Dendritic cell treated with granulocyte-macrophage colony-stimulating factor and Interleukin-4, amounts not matched to agents 40 ng/mL and 50 ng/mL, for 4 days (primary cell): ENCODE results near the gene C16orf87.
"Not testable (repeated sequence)": the region's sequence is repeated elsewhere in the genome, so short reads cannot be mapped to it uniquely, and the experiment has no call there.

Experiments used
- H3K27ac Mint-ChIP-seq: one replicate; pipeline ENCODE4 v1.8.0; 2022; ENCODE audit warnings: mild to moderate bottlenecking, mixed read lengths
- H3K27me3 Mint-ChIP-seq: one replicate; pipeline ENCODE4 v1.8.0; 2022; ENCODE audit warnings: mild to moderate bottlenecking, mixed read lengths
- H3K36me3 Mint-ChIP-seq: one replicate; pipeline ENCODE4 v1.8.0; 2022; ENCODE audit warnings: low read depth, mixed read lengths
- H3K4me1 Mint-ChIP-seq: one replicate; pipeline ENCODE4 v1.8.0; 2022; ENCODE audit warnings: low read depth, mixed read lengths
- H3K4me3 Mint-ChIP-seq: one replicate; pipeline ENCODE4 v1.8.0; 2022; ENCODE audit warnings: mild to moderate bottlenecking, moderate library complexity, mixed read lengths
- H3K9me3 Mint-ChIP-seq: one replicate; pipeline ENCODE4 v1.8.0; 2022; ENCODE audit warnings: mixed read lengths
- intact Hi-C: fragments of 100-400 bp; cut with micrococcal nuclease; formaldehyde crosslinking; loops from one replicate; pipeline ENCODE4 v1.15.0; 2022

C16orf87 gene

DNA sequence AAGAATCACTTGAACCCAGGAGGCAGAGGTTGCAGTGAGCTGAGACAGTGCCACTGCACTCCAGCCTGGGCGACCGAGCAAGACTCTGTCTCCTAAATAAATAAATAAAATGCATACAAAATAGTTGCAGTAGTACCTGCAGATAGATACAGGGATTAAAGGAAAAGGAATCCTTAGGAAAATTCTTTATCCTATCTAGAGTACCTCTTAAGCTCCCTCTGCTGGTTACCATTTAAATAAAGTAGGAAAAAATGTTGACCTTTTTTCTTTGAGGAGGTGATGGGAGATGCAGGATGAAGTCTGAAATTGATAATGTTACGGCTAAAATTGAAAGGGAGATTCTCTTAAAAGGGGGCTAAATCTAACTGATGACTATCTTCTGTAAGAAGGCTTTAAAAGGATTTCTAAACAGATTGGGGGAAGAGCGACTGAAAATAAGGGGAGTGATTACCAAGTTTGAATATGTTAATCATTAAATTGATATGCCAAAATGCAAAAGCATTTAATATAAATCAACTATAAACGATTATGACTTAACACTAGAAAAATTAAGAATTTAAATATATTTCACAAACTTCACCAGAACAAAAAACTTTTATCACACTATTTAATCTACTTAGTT lies 29.4 kb downstream of the C16orf87 start:
- Mint-ChIP-seq H3K4me3 (no peak overlapping the region), H3K9me3 (peaks cover 6% of the 10 kb centered on the region), H3K4me1 (peaks cover 5% of the 10 kb centered on the region), H3K27me3 (no peaks in the 10 kb centered on the region), H3K27ac (no peak overlapping the region), H3K36me3 (peaks cover 51% of the 10 kb centered on the region)
- intact Hi-C loops, result loop anchor here (1.0 kb wide), 1 partner anchor 128 kb away; no protein-coding TSS in a partner anchor

DNA sequence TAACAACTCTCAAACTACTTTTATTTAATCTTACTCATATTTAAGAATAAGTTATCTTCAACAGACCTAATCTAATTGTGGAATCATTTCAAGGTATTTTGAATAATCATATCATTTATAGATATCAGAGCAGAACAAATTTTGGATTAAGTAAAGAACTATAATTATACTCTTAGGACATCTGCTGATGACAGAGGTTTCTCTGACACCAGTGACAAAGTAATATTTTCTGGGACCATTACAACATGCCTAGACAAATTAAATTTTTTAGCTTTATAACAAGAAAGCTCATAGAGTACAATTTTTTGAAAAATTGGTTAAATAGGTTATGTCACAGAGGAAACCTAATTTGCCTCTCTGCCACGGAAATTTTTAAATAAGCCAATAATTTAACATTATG lies 30.5 kb downstream of the C16orf87 start:
- Mint-ChIP-seq H3K27me3 (no peaks in the 10 kb centered on the region), H3K36me3 (peaks cover 54% of the 10 kb centered on the region), H3K4me3 (no peak overlapping the region), H3K4me1 (peaks cover 5% of the 10 kb centered on the region), H3K9me3 (peaks cover 10% of the 10 kb centered on the region), H3K27ac (no peak overlapping the region)
- intact Hi-C loops, result no loop called here

DNA sequence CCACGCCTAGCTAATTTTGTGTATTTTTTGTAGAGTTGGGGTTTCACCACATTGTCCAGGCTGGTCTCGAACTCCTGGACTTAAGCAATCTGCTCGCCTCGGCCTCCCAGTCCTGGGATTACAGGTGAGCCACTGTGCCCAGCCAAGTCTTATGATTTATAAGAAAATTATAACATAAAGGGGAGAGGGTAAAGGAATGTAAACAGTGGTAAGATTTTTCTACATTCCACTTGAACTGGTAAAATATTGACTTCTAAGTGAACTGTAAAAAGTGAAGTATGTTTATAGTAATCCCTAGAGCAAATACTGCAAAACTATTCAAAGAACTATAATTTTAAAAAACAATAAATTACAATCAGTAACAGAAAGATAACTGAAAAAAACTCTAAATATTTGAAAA lies 33.5 kb downstream of the C16orf87 start:
- Mint-ChIP-seq H3K36me3 (peaks cover 49% of the 10 kb centered on the region), H3K4me3 (no peak overlapping the region), H3K9me3 (peaks cover 31% of the 10 kb centered on the region), H3K4me1 (peaks cover 5% of the 10 kb centered on the region), H3K27me3 (no peaks in the 10 kb centered on the region), H3K27ac (no peak overlapping the region)
- intact Hi-C loops, result no loop called here

DNA sequence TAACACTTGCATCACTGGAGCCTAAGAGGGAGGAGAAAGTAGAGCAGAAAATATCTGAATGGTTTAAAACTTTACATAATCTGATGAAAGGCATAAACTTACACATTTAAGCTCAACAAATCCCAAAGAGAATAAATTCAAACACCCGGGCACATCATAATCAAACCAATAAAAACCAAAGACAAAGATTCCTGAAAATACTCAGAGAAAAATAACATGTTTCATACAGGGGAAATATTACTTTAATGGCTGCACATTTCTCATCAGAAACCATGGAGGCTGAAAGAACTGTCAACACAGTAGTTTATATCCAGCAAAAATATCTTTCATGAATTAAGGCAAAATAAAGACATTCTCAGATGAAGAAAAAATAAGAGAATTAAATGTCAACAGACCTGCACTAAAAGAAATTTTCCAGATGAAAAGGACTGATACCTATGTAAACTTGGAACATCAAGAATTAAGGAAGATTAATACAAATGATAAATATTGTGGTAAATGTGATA lies 34.2 kb downstream of the C16orf87 start:
- H3K36me3 Mint-ChIP-seq, result peaks cover 45% of the 10 kb centered on the region

DNA sequence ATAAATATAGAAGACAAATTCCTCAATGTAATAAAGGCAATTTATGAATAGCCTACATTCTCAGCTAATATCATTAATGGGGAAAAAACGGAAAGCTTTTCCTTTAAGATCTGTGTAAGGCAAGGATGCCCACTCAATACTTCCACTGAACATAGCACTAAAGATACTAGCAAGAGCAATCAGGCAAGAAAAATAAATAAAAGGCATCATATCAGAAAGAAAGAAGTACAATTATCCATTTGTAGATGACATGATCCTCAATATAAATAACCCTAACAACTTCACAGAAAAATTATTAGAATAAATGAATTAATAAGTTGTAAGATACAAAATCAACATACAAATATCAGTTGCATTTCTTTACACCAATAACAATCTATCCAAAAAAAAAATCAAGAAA lies 37.1 kb downstream of the C16orf87 start:
- peaks cover 18% of the 10 kb centered on the region for H3K4me1 Mint-ChIP-seq
- no peak overlapping the region for H3K27ac Mint-ChIP-seq
- no peak overlapping the region for H3K4me3 Mint-ChIP-seq
- H3K36me3 Mint-ChIP-seq, result peaks cover 40% of the 10 kb centered on the region
- H3K9me3 Mint-ChIP-seq, result peaks cover 31% of the 10 kb centered on the region
- intact Hi-C loops, result no loop called here
- no peaks in the 10 kb centered on the region for H3K27me3 Mint-ChIP-seq

More for the DNA sequence above, 34.2 kb downstream of the C16orf87 start:
- Mint-ChIP-seq H3K4me1 (peaks cover 5% of the 10 kb centered on the region), H3K4me3 (no peak overlapping the region), H3K9me3 (peaks cover 31% of the 10 kb centered on the region), H3K27ac (no peak overlapping the region), H3K27me3 (no peaks in the 10 kb centered on the region)
- intact Hi-C loops, result no loop called here

DNA sequence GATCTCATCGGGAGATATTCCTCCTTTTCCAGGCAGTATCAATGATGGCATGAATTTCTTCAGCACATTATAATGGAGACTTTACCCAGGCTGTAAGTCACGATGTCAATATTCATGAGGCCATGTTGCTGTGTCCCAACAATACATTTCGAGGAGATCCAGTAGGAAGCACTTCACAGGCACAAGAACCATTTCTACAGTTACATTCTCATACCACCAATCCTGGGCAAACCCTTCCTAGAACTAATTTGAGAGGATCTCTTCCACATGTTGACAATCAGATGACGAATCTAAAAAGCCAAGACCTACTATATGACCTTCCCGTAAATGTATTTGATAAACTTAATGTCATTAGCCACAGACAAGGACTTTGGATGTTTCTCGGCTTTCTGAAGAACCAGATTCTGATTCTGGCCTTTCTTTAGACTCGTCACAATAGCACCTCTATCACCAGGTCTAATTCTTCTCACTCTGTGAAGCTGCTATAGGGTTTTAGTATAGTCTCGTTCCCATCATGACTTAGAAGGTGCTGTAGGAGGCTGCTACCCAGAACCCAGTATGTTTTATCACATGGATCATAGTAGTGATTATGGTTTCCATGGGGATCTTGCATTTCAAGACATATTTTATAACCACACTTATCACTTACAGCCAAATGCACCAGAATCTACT lies 40.2 kb downstream of the C16orf87 start:
- peak overlapping the region; percentile 93 for H3K27ac Mint-ChIP-seq
- H3K9me3 Mint-ChIP-seq, result peaks cover 33% of the 10 kb centered on the region
- H3K4me3 Mint-ChIP-seq, result no peak overlapping the region
- intact Hi-C loops, result loop anchor here (2.0 kb wide), 1 partner anchor 40 kb away; the partner anchor contains the start of gene C16orf87
- H3K27me3 Mint-ChIP-seq, result no peaks in the 10 kb centered on the region
- H3K4me1 Mint-ChIP-seq, result peaks cover 40% of the 10 kb centered on the region
- H3K36me3 Mint-ChIP-seq, result peaks cover 28% of the 10 kb centered on the region

DNA sequence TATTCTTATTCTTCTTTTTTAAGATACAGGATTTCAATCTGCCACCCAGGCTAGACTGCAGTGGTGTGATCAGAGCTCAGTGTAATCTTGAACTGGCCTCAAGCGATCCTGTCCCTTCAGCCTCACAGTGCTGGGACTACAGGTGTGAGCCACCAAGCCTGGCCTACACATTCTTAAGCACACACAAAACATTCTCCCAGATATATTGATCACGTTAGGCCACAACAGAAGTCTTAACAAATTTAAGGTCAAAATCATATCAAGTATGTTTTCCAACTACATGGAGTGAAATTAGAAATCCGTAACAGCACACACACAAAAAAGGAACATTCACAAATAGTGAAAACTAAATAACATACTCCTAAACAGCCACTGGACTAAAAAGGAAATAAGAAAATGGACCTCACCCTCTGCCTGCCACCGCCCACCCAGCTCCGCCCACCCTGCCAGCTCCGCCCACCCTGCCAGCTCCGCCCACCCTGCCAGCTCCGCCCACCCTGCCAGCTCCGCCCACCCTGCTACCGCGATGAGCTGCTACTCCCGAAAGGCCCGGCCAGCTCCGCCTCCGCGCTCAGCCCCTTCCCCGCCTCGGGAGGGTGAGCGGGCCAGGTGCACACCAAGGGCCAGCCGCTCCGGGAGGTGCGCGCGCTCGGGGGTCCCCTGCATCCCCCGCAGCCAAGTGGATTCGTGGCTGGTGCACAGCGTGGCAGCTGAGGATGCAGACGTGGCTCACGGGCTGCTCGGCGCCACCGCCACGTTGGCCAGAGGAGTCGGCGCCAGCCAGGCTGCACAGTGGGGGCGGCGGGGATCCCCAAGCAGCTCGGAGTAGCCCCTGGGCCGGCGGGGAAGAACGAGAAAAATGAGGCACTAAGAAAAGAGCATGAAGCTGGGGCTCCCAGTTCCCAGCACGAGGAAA lies 41.2 kb downstream of the C16orf87 start:
- Mint-ChIP-seq H3K36me3 (peaks cover 18% of the 10 kb centered on the region), H3K27me3 (no peaks in the 10 kb centered on the region), H3K4me1 (peaks cover 41% of the 10 kb centered on the region), H3K4me3 (peak overlapping the region; percentile 80), H3K9me3 (peaks cover 26% of the 10 kb centered on the region), H3K27ac (peak overlapping the region; percentile 93)
- intact Hi-C loops, result loop anchor here (1.0 to 2.0 kb wide), 2 partner anchors 41 to 100 kb away; partner anchors contain the start of genes C16orf87, ORC6 and VPS35

DNA sequence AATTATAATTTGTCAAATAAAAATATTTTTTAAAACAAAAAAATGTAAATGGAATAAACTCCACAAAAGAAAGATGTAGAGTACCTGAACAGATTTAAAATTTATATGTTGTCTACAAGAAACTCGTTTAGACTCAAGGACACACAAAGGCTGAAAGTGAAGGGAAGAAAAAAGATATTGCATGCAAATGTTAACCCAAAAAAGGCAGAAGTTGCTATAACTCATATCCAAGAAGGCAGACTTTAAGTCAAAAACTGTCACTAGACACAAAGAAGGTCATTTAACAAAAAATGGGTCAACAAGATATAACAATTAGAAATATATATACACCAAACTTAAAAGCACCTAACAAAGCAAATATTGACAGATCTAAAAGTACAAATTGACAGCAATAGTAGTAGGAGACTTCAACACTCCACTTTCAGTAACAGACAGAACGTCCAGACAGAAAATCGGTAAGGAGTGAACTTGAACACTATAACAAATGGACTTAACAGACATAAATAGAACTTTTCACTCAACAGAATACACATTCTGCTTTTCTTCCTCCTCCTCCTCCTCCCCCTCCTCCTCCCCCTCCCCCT lies 42.0 kb downstream of the C16orf87 start:
- intact Hi-C loops, result loop anchor here (1.0 kb wide), 1 partner anchor 100 kb away; the partner anchor contains the start of genes ORC6 and VPS35
- no peaks in the 10 kb centered on the region for H3K27me3 Mint-ChIP-seq
- H3K27ac Mint-ChIP-seq, result peak overlapping the region; percentile 93
- peaks cover 18% of the 10 kb centered on the region for H3K9me3 Mint-ChIP-seq
- peaks cover 10% of the 10 kb centered on the region for H3K36me3 Mint-ChIP-seq
- peak overlapping the region; percentile 71 for H3K4me3 Mint-ChIP-seq
- H3K4me1 Mint-ChIP-seq, result peaks cover 41% of the 10 kb centered on the region

DNA sequence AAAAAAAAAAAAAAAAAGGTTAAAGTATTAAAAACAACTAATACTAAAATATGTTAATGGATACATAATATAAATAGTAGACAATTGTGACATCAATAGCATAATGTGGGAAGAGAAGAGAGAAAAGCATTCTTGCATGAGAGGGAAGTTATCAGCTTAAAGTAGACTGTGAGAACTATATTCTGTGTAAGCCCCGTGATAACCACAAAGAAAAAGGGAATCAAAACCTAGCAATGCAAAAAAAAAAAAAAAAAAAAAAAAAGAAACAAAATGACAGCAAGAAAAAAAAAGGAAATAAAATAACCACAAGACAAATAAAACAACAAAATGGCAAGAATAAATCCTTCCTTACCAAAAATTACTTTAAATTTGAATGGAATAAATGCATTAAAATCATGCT lies 43.1 kb downstream of the C16orf87 start:
- Mint-ChIP-seq H3K4me3 (no peak overlapping the region), H3K36me3 (peaks cover 6% of the 10 kb centered on the region), H3K27ac (peak overlapping the region; percentile 93), H3K27me3 (no peaks in the 10 kb centered on the region), H3K9me3 (peaks cover 11% of the 10 kb centered on the region), H3K4me1 (peaks cover 49% of the 10 kb centered on the region)
- intact Hi-C loops, result no loop called here

DNA sequence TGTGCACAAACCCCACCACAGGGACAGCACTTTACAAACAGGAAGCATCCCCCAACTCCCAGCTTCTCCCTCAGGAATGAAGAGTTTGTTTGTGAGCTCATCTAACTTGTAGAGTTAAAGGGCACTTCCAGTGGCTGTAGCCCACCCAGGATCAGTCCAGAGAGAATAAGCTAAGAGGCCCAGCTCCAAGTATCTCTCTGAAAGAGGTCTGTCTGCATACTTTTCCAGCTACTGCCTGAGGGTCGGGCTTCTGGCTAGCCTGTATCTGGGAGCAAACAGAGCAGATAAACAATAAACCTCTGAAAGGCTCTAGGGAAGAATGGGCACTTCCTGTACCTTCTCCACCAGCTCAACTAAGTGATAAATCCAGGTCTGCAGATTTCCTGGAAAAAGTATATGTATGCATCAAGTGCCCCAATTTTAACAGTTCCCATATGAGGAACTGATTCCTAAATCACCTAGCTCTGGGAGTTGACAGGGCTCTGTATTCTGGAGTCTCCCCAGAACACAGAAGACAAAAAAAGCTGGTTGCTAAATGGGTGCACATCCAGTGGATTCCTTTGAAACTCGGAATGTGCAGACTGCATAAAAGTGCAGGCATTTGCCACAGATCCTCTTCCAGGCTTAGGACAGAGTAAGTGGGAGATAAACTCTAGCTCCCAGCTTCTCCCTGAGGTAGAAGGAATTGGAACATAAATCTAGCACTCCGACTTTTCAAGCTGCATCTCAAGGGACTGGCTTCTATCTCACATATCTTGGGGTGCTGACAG lies 45.7 kb downstream of the C16orf87 start:
- Mint-ChIP-seq H3K9me3 (peaks cover 11% of the 10 kb centered on the region), H3K27me3 (no peaks in the 10 kb centered on the region), H3K27ac (no peak overlapping the region), H3K36me3 (peaks cover 6% of the 10 kb centered on the region), H3K4me1 (peaks cover 44% of the 10 kb centered on the region), H3K4me3 (no peak overlapping the region)
- intact Hi-C loops, result no loop called here

DNA sequence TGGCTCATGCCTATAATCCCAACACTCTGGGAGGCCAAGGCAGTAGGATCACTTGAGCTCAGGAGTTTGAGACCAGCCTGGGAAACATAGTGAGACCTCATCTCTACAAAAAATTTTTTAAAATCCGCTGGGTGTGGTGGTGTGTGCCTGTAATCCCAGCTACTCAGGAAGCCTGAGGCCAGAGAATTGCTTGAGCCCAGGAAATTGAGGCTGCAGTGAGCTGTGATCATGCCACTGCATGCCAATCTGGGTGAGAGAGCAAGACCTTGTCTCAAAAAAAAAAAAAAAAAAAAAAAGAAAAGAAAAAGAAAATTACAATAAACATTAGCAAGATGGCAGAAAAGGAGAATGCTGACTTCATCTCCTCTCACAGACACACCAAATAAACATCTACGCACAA lies 46.4 kb downstream of the C16orf87 start:
- peaks cover 39% of the 10 kb centered on the region for H3K4me1 Mint-ChIP-seq
- H3K27me3 Mint-ChIP-seq, intact Hi-C loops, H3K27ac Mint-ChIP-seq, H3K4me3 Mint-ChIP-seq, H3K36me3 Mint-ChIP-seq: not testable (repeated sequence)
- peaks cover 11% of the 10 kb centered on the region for H3K9me3 Mint-ChIP-seq

DNA sequence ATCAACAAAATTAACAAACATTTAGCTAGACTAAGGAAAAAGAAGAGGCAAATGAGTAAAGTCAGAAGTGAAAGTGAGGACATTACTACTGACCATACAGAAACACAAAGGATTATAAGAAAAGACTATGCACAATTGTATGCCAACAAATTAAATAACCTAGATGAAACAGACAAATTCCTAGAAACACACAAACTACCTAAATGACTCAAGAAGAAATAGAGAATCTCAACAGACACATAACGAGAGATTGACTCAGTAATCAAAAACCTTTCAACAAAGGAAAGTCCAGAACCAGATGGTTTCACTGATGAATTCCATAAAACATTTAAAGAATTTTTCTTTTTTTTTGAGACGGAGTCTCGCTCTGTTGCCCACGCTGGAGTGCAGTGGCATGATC lies 47.2 kb downstream of the C16orf87 start:
- Mint-ChIP-seq H3K36me3 (peaks cover 6% of the 10 kb centered on the region), H3K9me3 (peaks cover 11% of the 10 kb centered on the region), H3K27ac (no peak overlapping the region), H3K27me3 (no peaks in the 10 kb centered on the region), H3K4me3 (no peak overlapping the region), H3K4me1 (peaks cover 31% of the 10 kb centered on the region)
- intact Hi-C loops, result no loop called here

DNA sequence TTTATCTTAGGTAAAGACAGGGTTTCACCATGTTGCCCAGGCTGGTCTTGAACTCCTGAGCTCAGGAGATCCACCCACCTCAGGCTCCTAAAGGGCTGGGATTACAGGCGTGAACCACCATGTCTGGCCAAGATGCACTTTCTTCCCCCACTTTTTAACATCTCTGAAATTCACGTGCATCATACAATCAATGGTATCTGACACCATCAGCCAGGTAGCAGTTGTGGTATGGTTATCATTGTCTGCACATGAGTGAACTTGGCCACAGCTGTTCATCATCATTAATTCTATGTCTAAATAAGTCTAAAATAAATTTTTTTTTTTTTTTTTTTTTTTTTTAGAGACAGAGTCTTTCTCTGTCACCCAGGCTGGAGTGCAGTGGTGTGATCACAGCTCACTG lies 48.7 kb downstream of the C16orf87 start:
- Mint-ChIP-seq H3K36me3 (peaks cover 6% of the 10 kb centered on the region), H3K4me3 (no peak overlapping the region), H3K9me3 (peaks cover 11% of the 10 kb centered on the region), H3K27me3 (no peaks in the 10 kb centered on the region), H3K4me1 (peaks cover 24% of the 10 kb centered on the region), H3K27ac (no peak overlapping the region)
- intact Hi-C loops, result no loop called here
